KMS-11 (cell line): Measurements from ENCODE around the gene SAT2.

Experiments
- H2AFZ ChIP-seq: fragments of 200-600 bp; sonication (generic); 2 replicates; pipeline ENCODE4 v1.6.1; 2016; ENCODE audit warnings: antibody characterized with exemption, mixed run types, low read depth
- H3K27ac ChIP-seq: fragments of 200-600 bp; sonication (generic); 2 replicates; pipeline ENCODE4 v1.6.1; 2016; ENCODE audit warnings: mild to moderate bottlenecking, mixed run types
- H3K27me3 ChIP-seq: fragments of 200-600 bp; sonication (generic); 2 replicates; pipeline ENCODE4 v1.6.1; 2017; ENCODE audit warnings: mild to moderate bottlenecking, low read depth, mixed run types, moderate library complexity; ENCODE audit not compliant: insufficient read depth
- H3K36me3 ChIP-seq: fragments of 200-600 bp; sonication (generic); 2 replicates; pipeline ENCODE4 v1.6.1; 2017; ENCODE audit warnings: mild to moderate bottlenecking, mixed run types; ENCODE audit not compliant: insufficient read depth
- H3K4me1 ChIP-seq: fragments of 200-600 bp; sonication (generic); 2 replicates; pipeline ENCODE4 v1.6.1; 2016; ENCODE audit warnings: mild to moderate bottlenecking, low read depth, mixed run types; ENCODE audit not compliant: poor library complexity, severe bottlenecking
- H3K4me2 ChIP-seq: fragments of 200-600 bp; sonication (generic); 2 replicates; pipeline ENCODE4 v1.7.0; 2016; ENCODE audit warnings: mild to moderate bottlenecking, mixed run types
- H3K4me3 ChIP-seq: fragments of 200-600 bp; sonication (generic); IDR thresholded peaks from 2 replicates; pipeline ENCODE4 v1.6.1; 2017; ENCODE audit warnings: low read depth, low read length, mixed read lengths; ENCODE audit not compliant: insufficient read depth
- H3K79me2 ChIP-seq: fragments of 200-600 bp; sonication (generic); 2 replicates; pipeline ENCODE4 v1.6.1; 2016; ENCODE audit warnings: low read depth, mixed run types; ENCODE audit not compliant: insufficient read depth
- H3K9ac ChIP-seq: fragments of 200-600 bp; sonication (generic); 2 replicates; pipeline ENCODE4 v1.6.1; 2016; ENCODE audit warnings: mild to moderate bottlenecking, mixed run types
- H4K20me1 ChIP-seq: fragments of 200-600 bp; sonication (generic); 2 replicates; pipeline ENCODE4 v1.6.1; 2016; ENCODE audit warnings: mild to moderate bottlenecking, mixed run types; ENCODE audit not compliant: insufficient read depth
- TF ChIP-seq, protein P1 (sequence below): fragments of 200-600 bp; sonication (generic); conservative IDR thresholded peaks from 2 replicates; pipeline ENCODE4 v1.6.1; 2017; ENCODE audit warnings: low read depth, mild to moderate bottlenecking, antibody characterized with exemption, low read length, moderate library complexity, mixed read lengths

SAT2 gene

DNA sequence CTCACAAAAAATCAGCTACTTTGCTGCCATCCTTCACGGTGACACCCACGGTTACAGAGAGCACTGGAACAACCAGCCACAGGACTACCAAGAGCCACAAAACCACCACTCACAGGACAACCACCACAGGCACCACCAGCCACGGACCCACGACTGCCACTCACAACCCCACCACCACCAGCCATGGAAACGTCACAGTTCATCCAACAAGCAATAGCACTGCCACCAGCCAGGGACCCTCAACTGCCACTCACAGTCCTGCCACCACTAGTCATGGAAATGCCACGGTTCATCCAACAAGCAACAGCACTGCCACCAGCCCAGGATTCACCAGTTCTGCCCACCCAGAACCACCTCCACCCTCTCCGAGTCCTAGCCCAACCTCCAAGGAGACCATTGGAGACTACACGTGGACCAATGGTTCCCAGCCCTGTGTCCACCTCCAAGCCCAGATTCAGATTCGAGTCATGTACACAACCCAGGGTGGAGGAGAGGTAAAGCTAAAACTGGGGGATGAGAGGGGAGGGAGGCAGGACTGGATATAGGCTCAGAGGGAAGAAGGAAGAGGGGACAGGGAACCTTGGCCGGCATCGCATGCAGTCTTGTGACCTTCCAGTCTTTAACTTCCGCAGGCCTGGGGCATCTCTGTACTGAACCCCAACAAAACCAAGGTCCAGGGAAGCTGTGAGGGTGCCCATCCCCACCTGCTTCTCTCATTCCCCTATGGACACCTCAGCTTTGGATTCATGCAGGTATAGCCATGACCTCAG is 47.6 kb downstream of the SAT2 start:
- no peaks in the 10 kb centered on the region for H3K36me3 ChIP-seq
- H3K9ac ChIP-seq: no peak overlapping the region

DNA sequence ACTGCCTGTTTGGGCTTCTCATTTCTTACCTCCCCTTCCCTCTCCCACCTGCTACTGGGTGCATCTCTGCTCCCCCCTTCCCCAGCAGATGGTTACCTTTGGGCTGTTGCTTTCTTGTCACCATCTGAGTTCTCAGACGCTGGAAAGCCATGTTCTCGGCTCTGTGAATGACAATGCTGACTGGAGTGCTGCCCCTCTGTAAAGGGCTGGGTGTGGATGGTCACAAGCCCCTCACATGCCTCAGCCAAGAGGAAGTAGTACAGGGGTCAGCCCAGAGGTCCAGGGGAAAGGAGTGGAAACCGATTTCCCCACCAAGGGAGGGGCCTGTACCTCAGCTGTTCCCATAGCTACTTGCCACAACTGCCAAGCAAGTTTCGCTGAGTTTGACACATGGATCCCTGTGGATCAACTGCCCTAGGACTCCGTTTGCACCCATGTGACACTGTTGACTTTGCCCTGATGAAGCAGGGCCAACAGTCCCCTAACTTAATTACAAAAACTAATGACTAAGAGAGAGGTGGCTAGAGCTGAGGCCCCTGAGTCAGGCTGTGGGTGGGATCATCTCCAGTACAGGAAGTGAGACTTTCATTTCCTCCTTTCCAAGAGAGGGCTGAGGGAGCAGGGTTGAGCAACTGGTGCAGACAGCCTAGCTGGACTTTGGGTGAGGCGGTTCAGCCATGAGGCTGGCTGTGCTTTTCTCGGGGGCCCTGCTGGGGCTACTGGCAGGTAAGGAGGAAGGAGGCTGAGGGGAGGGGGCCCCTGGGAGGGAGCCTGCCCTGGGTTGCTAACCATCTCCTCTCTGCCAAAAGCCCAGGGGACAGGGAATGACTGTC is 48.4 kb downstream of the SAT2 start, which contains the start of gene CD68:
Gene CD68 (plus strand): TSS at position 638 of the 833 bp plus-strand sequence. CDS start 40 bp downstream, at position 678.
- H3K27me3 ChIP-seq: no peaks in the 10 kb centered on the region
- H3K36me3 ChIP-seq: no peaks in the 10 kb centered on the region
- no peak within 1 kb of the TSS for H2AFZ ChIP-seq
- TF ChIP-seq, protein P1, sequence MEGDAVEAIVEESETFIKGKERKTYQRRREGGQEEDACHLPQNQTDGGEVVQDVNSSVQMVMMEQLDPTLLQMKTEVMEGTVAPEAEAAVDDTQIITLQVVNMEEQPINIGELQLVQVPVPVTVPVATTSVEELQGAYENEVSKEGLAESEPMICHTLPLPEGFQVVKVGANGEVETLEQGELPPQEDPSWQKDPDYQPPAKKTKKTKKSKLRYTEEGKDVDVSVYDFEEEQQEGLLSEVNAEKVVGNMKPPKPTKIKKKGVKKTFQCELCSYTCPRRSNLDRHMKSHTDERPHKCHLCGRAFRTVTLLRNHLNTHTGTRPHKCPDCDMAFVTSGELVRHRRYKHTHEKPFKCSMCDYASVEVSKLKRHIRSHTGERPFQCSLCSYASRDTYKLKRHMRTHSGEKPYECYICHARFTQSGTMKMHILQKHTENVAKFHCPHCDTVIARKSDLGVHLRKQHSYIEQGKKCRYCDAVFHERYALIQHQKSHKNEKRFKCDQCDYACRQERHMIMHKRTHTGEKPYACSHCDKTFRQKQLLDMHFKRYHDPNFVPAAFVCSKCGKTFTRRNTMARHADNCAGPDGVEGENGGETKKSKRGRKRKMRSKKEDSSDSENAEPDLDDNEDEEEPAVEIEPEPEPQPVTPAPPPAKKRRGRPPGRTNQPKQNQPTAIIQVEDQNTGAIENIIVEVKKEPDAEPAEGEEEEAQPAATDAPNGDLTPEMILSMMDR: no peak
- H4K20me1 ChIP-seq: no peaks in the 10 kb centered on the region
- H3K4me2 ChIP-seq: no peak within 1 kb of the TSS
- no peak within 1 kb of the TSS for H3K9ac ChIP-seq
- peaks cover 17% of the 10 kb centered on the region for H3K79me2 ChIP-seq
- peaks cover 22% of the 10 kb centered on the region for H3K4me1 ChIP-seq
- no peak within 1 kb of the TSS for H3K4me3 ChIP-seq
- peak within 1 kb of the TSS; percentile 46; the same call in 1 of the 2 replicates for H3K27ac ChIP-seq

More for the DNA sequence above, 47.6 kb downstream of the SAT2 start:
- Histone ChIP-seq H3K27ac (peak overlapping the region; percentile 46; the same call in 1 of the 2 replicates), H2AFZ (no peak overlapping the region), H3K4me3 (no peak overlapping the region), H3K4me2 (no peak overlapping the region), H3K79me2 (peaks cover 9% of the 10 kb centered on the region; the same call in 1 of the 2 replicates), H3K4me1 (peaks cover 17% of the 10 kb centered on the region), H4K20me1 (no peaks in the 10 kb centered on the region), H3K27me3 (no peaks in the 10 kb centered on the region)
- TF ChIP-seq, protein P1: no peak

DNA sequence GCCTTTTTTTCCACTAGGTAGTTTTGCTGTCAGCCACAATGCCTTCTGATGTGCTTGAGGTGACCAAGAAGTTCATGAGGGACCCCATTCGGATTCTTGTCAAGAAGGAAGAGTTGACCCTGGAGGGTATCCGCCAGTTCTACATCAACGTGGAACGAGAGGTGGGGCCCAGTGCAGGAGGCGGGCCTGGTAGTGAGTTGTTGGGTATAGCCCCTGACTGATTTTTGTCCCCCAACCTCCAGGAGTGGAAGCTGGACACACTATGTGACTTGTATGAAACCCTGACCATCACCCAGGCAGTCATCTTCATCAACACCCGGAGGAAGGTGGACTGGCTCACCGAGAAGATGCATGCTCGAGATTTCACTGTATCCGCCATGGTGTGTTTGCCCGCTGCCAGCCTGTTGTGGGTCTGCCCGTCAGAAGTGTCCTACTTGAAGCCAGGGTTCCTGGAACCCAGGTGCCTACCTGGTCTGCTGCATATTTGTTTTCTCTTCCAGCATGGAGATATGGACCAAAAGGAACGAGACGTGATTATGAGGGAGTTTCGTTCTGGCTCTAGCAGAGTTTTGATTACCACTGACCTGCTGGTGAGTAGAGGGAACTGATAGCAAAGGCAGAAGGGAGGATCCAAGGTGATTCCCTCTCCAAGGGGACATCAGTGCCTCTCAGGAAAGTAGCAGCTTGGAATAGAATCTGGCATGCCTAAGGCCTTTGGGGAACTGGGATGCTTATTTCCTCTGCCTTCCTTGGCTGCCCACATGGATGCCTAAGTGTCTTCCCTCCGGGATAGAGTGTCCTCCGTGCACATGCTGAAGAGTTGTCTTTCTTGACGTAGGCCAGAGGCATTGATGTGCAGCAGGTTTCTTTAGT is 50.1 kb downstream of the SAT2 start:
- Histone ChIP-seq H3K27ac (no peak overlapping the region), H3K4me2 (no peak overlapping the region), H3K79me2 (peaks cover 31% of the 10 kb centered on the region), H3K9ac (no peak overlapping the region), H3K27me3 (no peaks in the 10 kb centered on the region), H2AFZ (no peak overlapping the region), H4K20me1 (no peaks in the 10 kb centered on the region), H3K4me1 (peaks cover 22% of the 10 kb centered on the region), H3K4me3 (no peak overlapping the region), H3K36me3 (no peaks in the 10 kb centered on the region)
- TF ChIP-seq, protein P1: no peak

DNA sequence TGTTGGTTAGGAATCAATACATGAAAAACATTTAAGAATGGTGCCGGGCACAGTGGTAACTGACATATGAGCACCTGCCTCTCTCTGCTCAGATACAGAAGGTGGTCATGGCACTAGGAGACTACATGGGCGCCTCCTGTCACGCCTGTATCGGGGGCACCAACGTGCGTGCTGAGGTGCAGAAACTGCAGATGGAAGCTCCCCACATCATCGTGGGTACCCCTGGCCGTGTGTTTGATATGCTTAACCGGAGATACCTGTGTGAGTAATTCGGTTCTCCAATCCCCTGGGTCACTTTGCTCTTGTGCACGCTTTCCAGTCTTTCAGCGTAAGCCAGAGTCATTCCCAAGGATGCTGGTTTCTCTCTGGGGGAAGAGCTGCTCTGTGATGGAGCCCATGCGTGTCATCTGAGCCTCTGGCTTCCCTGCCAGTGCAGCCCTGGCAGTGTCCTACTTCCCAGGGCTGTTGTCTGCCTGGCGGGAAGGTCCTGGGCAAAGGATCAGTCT is 51.1 kb downstream of the SAT2 start:
- Histone ChIP-seq H3K27ac (no peak overlapping the region; the same call in 1 of the 2 replicates), H3K4me2 (no peak overlapping the region), H3K27me3 (no peaks in the 10 kb centered on the region), H2AFZ (no peak overlapping the region), H3K79me2 (peaks cover 31% of the 10 kb centered on the region), H3K36me3 (no peaks in the 10 kb centered on the region), H3K4me1 (peaks cover 22% of the 10 kb centered on the region), H3K9ac (no peak overlapping the region), H3K4me3 (no peak overlapping the region), H4K20me1 (no peaks in the 10 kb centered on the region)
- TF ChIP-seq, protein P1: no peak
